AML-193 (cell line): ENCODE results near the gene PDGFA.

Experiments
- DNase-seq, 2 experiments: peaks; one replicate each; lab custom pipeline; 2025; lab: John Stamatoyannopoulos, UW

PDGFA gene

GRCh38 chr7:503575-504111, 16.0 kb downstream of the PDGFA start:
- no peak for DNase-seq

GRCh38 chr7:502296-502695, 17.4 kb downstream of the PDGFA start:
- DNase-seq, result no peak

DNA sequence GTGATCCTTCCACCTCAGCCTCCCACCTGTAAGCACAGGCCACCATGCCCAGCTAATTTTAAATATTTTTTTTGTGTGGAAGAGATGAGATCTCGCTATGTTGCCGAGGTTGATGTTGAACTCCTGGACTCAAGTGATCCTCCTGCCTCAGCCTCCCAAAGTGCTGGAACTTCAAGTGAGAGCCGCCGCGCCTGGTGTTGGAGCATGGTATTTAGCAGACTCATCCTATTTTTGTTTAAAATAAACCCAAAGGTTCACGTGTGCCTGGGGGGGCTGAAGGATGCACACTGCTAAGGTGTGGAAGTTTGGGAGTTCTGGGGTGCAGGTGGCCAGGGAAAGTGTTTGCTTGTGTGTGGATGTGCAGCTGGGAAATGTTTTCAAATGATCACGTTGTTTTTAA, 18.1 kb downstream of the PDGFA start:
- no peak for DNase-seq

DNA sequence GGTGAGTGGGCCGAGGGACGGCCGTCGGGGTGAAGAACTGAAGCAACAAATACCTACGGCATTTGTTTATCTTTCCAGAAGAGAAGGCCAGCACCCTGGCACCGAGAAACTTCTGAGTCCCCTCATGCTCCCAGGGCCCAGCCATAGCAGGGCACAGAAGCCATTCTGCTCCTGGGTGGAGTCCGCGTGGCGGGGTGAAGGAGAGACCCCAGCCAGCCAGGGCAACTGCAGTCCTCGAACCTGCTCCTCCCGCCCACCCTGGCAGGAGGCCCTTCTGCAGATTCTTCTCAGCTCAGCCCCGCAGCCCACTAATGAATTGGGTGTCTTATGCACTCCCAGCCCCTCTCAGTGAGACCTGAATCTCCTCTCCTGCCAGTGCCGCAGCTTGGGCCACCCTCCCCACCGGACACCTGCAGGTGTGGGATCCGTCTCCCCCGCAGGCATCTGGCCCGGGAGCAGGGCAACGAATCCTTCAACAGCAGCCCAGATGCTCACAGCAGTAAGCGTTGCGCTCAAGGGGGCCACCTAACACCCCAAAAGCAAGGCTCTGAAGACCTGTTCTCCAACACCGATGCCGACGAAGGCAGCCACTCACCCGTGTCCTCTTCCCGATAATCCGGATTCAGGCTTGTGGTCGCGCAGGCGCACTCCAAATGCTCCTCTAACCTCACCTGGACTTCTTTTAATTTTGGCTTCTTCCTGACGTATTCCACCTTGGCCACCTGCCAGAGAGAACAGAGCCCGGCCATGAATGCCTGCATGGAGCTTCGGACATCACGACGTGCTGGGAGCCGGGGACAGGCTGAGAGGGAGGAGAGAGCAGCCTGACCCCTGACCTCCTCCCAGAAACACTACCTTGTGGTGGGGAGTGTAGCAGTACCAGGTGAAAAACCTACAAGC, 18.9 kb downstream of the PDGFA start:
- no peak for DNase-seq

GRCh38 chr7:499853-500485, 19.7 kb downstream of the PDGFA start:
- DNase-seq, result no peak

DNA sequence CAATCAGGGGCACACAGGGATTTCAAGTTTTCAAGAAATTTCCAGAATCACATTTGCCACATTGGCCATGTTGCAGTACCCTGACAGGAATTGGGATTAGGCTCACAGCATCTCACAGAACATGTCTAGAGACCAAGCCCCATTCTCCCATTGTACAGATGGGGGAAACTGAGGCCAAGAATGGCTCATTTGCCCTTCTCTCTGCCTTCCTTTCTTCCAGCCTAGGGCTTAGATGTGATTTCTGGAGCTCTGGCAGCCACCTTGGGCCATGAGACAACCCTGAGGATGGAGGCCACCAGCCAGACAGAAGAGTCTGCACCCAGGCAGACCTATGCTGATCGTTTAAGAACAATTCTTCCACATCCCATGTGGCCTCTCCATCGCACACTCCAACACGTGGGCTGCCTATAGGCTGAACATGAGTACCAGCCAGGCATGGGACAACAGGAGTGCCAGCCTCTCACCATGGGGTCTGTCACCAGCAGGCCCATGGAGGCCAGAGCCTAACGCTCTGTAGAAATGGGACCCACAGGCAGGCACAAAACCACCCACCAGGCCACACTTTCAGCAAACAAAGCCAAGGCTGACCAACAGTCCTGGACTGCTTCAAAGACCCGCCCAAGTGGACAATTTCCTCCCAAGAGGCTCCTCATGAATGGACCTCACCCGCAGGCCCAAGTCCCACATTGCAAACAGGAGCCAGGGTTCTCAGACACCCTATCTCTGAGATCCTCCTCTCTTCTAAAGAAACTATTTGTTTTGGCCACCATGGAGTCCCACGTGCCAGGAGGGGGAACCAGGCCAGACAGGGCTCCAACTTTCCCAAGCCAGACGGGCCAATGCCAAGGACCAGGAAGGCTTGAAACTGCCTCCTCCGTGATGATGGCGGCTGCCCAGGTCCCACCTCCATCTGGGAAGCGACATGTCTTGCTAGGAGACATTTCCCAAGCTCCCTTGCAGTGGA, 20.7 kb downstream of the PDGFA start:
- no peak for DNase-seq

DNA sequence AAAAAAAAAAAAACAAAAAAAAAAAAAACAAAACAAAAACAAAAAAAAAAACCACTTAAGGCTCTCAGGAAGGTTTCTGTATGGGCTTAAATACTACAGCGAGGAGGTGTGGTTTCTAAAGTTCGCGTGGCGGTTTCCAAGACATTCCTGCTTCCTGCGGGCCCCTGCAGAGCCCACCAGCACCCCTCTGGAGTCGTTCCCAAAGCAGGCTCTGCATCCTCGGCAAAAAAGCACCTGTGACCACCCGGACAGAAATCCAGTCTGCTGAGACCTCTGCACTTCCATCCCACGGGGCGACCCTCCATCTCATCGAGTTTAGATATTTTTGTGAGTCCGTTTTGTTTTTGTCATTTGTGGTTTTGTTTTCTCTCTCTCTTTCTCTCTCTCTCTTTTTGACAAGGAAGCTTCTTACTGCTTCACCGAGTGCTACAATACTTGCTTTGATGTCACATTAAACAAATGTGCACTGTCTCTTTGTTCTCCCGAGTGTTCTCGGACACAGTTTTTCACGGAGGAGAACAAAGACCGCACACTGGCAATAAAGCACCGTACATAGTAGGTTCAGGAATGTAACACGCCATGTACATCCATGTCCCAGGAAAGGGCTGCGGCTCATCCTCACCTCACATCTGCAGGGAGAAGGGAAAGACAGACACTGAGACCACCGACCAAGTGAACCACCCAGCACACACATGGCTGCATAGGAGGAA, 21.5 kb downstream of the PDGFA start:
- no peak for DNase-seq

GRCh38 chr7:497346-497745, 22.3 kb downstream of the PDGFA start:
- no peak for DNase-seq

DNA sequence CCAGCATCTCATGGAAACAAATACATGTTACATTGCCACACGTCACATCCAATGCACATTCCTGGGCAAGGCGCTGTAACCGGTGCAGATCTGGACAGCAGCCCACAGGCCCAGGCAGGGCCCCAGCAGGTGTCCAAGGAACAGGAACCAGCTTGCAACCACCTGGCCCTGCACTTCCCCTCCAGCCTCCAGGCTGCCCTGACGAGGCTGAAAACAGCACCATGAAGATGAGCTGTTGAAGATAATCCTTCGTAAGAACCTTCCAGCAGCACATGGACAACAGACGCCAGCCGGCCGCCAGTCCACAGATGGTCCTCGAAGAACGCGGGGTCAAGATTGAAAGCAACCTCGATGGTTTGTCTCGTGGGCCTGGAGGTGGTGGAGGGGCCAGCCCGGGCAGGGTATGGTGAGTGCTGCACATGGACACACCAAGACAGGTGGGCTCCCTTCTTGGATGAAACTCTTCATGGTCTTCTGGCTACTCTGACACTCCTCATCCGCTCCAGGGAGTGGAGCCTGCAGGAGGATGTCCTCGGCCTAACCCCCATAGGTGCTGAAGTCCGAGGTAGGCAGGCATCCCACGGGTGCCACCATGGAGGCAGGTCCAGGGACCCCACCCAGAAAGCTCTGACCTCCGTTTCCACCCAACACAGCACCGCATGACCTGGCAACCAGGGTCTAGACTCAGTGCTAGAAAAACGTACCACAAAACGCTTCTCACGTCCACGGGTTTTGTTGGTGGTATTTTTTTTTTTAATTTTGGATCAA, 22.9 kb downstream of the PDGFA start:
- DNase-seq, result no peak

DNA sequence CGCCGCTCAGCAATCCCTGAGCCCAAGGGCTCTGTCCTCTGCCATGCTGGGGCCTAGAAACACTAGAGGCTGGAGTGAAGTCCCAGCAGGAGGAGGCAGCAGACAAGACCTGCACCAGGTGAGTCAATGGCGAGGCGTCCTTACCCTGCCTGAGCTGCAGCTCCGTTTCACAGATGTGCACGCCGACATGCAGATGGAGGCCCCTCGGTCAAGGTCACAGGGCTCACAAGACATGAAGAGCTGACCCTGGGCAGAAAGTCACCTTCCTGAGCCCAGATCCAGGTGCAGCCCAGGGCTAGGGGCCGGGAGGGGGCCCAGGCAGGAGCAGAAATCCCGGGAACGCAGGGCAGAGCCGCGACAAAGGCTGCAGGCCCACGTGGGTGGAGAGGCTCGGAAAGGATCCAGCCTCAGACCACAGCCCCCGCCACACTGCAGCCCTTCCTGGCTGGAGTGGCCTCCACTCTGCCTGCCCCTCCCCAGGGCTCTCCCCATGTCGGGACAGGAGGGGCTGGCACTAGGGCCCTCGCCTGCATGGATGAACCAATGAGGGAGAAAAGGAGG, 23.8 kb downstream of the PDGFA start:
- DNase-seq, result no peak

DNA sequence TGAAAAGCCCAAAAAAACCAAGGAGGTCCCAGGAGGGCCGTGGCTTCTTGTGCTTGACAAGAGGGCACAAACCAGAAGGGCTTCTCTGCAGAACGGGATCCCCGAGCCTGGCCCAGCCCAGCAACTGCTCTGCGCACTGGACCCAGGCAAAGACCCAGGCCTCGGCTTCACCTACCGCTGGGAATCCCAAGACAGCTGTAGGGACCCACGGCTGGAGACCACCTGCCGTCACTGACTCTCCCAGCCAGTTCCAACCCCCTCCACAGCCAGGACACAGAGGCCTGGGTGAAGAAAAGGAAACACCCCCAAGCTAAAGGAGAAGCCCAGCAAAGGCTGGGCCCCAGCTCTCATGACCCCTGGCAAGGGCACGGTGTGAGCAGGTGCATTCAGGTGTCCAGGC, 24.3 kb downstream of the PDGFA start:
- no peak for DNase-seq

GRCh38 chr7:494906-495305, 24.7 kb downstream of the PDGFA start:
- DNase-seq, result no peak

DNA sequence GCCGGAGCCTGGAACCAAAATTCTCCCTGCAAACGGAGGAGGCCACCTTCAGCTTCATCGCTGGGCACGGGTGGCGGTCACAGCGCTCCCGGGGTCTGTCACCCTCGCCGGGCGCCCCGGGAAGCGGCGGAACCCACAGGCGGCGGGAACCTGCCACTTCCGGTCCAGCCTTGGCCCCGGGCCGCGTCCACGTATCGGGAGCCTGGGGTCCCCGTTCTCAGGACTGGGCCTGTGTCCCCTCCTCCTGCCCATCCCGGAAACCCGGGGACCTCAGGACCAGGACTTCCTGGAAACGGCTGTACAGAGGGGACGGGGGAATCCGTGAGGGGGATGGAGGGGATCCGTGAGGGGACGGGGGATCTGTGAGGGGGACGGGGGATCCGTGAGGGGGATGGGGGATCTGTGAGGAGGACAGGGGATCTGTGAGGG, 25.4 kb downstream of the PDGFA start:
- DNase-seq, result no peak

- no peak for DNase-seq
Measured at GRCh38 chr7:493661-494251, 25.9 kb downstream of the PDGFA start.

DNA sequence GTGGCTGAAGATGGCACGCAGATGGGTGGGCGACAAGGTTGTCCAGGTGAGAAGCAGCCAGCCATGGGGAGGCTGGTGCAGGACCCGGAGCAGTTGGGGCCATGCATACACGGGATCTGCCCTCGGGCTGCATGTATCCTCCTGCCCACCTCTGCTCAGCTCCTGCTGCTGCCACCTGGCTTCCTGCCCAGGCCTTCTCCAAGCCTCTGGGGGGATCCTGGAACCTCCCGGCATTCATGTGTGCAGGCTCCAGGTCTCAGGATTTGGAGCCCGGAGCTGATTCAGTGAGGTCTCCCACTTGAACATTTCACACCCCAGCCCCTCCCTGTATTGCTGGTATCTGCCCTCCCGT, 27.0 kb downstream of the PDGFA start:
- DNase-seq, result no peak

- no peak for DNase-seq
Measured at GRCh38 chr7:491958-492713, 27.5 kb downstream of the PDGFA start.

DNA sequence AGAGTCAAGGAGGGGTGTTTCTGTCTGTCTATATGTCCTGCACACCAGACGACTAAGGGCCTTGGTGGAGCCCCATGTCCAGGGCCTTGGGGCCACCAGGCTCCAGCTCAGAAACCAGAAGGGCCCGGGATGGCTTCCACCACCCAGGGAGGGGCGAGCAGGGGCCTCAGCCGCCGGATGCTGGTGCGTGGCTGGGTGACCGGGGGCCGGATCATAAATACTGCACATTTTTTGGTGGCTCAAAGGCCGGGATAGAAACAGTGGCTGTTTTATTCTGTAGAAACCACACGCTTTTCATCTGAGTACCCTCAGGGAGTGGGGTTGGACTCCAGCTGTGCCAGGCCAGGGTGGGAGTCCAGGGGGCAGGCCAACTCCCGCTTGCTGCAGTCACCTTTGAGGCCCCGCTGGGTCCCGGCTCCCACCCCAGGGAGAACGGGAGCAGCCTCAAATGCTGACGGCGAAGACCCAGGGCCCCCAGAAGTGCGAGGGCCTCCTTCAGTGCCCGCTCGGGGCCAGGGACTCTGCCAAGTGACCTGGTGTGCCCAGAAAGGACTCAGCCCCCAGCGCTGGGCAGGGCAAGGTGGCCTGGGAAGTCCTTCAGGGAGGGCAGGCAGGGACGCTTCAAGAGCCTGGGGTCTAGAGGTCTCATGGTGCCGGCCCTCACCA, 28.2 kb downstream of the PDGFA start:
- no peak for DNase-seq

GRCh38 chr7:490461-491291, 29.0 kb downstream of the PDGFA start:
- no peak for DNase-seq
